HPDE6-E6E7 (cell line): ENCODE measurements around the gene DIP2C.

ENCODE experiments used
- DNase-seq: peaks from one replicate; pipeline ENCODE4 v3.0.0; 2011; ENCODE audit warnings: missing footprints; ENCODE audit errors: extremely low spot score

DIP2C gene

DNA sequence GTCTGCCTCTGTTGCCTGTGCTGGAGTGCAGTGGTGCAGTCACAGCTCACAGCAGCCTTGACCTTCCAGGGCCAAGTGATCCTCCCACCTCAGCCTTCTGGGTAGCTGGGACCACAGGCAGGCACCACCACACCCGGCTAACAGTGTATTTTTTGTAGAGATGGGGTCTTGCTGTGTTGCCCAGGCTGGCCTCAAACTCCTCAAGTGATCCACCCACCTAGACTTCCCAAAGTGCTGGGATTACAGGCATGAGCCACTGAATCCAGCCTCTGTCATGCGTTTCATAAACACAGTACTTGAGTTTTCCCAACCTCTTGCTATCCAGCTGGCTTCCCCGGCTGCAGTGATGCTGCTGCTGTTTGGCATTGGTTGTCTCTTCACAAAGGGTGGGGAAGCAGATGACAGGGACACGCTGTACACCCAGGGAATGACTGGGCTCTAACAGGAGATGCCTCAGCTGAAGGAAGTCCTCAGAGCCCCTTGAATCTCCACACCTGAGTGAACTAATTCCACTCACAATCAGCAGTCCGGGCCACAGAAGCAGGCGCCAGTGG is 191.5 kb downstream of the DIP2C start:
- no peak for DNase-seq

DNA sequence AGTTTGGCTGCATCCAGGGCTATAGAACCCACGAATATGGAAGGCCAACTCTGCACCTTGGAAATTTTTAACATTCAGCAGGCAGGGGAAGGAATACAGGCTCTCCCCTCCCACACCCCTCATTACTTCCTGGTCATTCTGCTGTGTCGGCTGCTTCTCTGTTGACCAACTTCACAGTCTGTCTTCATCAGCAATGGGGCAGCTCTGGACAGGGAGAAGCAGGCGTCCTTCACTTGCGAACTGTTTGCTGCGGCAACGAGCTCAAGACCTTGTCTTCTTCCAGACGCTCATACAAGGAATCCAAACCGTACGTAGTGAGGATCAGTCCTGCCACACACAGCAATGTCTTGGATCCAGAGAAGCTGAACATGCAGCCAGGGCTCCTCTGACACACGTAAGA is 192.2 kb downstream of the DIP2C start:
- DNase-seq = no peak

DNA sequence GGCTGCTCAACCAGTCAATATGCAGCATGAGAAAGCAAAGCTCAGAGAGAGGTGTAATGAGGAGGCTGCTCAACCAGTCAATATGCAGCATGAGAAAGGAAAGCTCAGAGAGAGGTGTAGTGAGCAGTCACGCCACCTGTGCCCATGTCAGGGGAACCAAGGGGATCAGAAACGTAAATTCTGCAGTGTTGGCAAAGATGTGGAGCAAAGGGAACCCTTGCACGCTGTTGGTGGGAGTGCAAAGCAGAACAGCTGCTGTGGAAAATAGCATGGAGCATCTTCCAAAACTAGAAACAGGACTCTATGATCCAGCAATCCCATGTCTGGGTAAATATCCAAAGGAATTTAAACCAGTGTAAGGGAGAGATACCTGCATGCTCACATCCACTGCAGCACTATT is 194.9 kb downstream of the DIP2C start:
- DNase-seq = no peak

DNA sequence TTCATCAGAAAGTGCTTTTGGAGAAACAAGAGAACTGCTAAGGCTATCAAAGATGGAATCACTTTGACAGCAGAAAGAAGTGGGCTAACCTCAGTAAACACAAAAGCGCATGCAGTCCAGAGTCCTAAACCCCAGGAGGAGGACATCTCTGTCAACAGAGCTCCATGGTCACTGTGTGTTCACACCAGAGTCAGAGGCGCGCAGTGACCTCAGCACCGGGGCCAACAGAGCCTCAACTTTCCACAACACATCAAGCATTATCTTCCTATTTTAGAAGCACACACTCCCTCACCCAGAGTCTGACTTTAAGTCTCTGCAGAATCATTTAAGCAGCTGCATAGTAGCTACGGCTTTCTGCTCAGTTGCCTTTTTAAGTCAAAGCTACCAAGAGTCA is 195.3 kb downstream of the DIP2C start:
- no peak for DNase-seq

DNA sequence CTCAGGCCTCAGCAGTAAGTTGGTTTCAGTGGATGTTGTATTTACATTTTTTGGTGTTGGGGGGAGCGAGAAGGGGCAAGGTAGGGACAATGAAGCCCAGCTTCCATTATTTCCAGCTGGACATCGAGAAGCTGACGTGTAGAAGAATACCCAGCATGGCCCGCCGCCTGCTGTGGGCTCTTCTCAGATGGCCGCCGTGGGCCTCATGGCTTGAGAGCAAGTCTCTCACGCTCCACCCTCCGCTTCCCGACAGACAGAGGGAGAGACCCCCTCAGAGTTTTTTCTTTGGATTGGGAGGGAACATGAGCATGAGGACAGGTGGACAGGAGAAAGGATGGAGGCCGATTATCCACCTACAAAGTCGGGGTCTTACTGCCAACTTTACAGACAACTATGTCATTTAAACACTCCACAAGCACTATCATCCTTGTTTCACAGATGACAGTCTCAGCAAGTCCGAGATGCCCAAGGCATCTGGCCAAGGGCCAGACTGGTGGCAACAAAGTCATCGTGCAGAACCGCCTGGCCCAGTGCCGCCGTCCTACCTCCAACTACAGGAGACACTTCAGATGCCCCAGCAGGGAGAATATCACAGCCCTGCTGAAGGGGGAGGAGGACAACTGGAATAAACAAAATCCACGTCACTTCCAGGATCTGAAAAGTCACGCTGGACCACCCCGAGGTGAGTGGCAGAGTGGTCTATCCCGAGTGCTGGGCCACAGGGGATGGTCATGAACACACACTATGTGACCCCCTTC is 195.9 kb downstream of the DIP2C start:
- DNase-seq = no peak

DNA sequence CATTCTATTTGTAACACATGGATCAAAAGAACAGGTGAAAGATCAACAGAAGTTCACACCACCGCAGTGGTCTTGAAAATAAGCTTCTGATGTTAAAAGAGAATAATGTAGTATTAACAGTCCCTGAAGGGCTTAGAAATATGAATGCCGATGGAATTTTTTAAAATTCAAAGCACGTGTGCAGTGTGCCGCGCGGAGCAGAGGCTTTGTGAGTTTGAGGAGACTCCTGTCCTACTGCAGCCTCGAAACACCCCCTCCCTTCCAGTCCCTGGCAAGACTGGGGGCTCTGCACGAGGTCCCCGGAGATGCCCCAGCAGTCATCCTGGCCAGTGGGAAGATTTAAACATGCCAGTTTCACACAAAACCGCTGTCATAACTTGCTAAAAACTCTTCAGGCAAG is 196.6 kb downstream of the DIP2C start:
- no peak for DNase-seq

DNA sequence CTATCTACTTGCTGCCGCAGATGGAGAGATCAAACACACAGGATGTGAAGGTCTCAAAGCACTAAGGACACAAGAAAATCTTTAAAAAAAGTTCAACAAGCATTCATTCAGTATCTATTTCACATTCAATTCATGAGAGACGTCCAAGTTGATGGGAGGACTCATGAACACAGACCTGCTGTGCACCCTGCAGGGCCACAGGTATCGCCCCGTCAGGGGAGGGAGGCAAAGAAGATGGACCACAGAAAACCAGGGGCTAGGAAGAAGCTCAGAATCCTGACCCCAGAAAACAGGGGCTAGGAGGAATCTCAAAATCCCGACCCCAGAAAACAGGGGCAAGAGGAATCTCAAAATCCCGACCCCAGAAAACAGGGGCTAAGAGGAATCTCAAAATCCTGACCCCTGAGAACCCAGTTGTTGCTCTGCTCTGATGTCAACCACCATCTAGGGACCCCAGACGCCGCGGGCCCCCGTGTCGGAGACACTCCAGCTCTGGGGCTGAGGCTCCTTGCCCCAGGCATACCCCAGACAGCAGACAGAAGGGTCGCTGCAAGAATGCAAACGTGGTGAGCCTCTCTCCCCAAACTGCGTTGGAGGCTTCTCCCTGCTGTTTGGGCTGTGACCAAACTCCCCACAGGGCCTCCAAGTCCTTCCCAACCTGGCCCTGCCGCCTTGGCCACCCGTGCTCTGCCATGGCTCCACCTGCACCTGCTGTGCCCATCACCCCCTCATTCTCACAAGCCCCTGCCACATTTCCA is 197.6 kb downstream of the DIP2C start:
- no peak for DNase-seq

DNA sequence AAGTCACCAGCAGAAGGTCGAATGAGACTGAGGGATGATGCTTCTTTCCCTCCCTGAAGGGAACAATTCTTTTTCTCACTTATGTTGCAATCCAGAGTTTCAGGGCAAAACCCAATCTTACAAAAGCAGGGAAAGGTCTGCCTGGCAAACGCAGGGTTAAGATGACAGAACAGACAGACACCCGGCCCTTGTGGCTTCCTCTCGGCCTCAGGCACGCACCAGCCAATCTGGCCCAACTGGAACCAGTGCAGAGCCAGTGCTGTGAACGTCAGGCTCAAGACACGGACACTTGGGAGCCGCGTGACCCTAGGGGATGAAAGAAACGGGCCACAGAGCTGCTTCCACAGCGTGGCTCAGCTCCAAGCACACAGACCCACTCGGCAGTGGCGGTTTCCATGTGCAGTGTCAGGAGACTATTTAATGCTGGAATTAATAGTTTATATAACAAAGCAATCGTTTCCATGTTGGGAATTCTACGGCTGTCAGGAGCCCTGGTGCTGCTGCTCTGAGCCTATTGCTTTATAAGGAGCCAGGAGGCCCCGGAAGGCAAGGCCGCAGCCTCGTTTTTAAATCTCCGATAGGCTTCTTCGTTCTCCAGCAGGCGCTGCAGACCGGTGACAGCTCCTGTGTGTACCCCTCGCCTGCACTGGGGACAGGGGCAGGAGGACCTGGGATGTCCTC is 198.4 kb downstream of the DIP2C start:
- DNase-seq = no peak

DNA sequence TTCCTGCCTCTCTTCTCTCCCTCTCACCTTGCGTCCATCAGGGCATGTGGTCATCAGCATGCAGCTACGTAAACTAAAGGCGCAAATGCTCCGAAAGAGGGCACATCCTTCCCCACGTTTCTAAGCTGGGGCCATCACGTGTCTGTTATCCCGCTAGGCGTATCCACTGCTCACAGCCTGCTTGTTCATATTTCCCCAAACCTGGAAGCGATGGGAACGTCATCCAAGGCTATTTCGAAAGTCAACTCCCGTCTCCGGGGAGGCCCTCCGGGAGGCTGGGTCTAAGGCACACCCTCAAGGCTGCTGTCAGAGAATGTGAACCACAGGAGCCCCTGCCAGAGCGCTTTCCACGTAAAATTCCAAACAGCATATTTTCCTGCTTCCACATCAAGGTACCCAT is 199.2 kb downstream of the DIP2C start:
- no peak for DNase-seq

DNA sequence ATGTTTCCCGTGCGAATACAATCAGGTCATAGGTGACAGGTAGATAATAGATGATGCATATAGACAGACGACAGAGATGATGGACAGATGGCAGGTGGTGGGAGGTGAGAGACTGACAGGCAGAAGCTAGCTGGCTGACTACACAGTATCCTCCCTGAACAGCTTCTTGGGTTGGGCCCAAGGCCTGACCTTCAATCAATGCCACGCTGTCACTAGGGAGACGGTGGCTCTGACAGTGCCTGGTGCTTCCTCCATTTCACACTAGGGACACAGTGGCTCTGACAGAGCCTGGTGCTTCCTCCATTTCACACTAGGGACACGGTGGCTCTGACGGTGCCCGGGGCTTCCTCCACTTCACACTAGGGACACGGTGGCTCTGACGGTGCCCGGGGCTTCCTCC is 200.1 kb downstream of the DIP2C start:
- DNase-seq = no peak

DNA sequence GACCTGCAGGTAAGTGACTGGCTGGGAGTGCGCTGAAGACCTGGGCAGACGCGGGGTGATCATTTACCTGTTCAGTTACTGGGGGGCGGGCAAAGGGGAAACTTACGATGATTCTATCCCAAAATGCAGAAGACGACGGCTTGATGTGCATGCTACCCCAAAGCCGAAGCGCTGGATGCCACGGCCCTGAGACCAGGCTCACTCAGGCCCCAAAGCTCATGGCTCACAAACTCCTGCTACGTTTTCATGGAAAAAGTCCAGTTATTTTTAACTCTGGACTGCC is 200.6 kb downstream of the DIP2C start:
- no peak for DNase-seq

DNA sequence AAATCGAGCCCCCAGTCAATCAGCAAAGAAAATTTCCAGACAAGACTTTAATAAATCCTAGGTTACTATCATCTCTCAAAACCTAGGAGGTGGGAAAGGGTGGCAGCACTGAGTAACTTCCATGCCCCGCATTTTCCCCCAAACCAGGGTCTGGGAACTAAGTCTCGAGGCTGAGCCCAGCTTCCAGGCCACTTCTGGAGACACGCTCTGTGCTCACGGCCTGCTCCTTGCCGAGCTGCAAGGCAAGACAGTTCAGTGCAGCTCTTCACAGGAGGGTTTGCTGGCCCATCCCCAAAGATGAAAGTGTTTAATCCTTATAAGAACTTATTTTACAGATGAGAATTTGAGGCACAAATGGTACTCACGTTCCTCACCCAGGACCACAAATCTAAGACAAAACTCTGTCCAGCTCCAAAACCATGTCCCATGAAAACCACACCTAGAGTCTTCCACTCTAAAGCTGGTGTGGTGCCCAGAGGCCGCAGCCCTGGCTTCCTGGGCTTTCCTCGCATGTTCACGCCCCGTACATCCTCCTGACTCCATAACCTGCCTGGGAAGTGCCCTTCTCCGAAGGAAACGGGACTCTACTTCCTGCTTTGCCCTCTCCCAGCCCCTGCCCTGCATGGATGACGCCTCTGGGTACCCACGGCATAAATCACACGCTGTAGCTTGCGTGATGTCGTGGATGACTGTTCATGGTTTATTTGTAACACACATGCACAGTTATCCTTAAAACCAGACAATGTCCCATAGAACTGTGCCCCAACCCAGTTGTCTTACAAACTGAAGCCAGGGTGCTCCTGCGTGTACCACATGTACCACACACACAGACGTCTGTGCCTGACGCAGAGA is 201.2 kb downstream of the DIP2C start:
- DNase-seq = no peak

DNA sequence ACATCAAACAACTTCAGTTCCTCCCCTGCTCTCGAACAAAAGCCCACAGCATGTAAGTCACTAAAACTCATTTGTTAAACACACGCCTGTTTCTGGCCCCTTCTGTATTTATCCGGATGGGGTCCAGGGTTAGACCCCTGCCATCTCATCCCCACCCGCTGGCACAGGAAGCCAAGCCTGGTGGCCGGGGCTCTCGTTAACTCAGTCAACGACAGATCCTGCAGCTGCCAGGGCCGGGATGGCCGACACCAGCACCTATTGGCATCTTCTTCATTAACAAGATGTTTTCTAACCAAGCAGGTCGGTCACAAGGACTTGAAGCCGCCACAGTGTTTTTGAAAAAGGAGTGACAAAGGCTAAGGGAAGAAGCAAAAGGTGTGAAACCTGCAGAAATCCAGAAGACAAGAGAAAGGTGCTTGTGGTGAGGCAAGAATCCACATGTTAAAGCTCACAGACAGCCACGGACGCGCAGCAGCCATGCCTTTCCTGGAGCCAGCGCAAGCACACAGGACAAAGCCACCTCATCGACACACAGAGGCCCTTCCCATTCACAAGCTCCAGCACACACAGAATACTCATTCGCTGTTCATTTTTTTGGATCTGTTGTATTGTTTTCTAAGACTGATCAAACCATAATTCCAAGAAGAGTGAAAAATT is 202.7 kb downstream of the DIP2C start:
- no peak for DNase-seq

DNA sequence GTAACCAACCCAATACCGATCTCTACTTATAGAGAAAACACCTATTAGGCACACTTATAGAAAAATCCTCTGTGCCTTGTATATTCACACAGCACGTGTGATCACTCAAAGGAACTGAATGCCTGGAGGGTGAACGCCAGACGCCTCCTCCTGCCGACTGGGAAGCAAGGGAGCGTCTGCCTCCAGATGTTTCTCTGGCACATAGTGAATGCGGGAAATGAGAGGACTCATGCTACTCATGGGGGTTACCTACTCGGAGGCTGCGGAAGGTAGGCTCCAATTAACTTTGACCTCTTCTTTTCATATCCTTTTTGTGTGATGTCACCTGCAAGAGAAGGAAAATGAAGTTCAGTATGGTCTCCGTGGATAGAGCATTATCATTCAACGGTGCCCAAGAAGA is 203.3 kb downstream of the DIP2C start:
- no peak for DNase-seq

DNA sequence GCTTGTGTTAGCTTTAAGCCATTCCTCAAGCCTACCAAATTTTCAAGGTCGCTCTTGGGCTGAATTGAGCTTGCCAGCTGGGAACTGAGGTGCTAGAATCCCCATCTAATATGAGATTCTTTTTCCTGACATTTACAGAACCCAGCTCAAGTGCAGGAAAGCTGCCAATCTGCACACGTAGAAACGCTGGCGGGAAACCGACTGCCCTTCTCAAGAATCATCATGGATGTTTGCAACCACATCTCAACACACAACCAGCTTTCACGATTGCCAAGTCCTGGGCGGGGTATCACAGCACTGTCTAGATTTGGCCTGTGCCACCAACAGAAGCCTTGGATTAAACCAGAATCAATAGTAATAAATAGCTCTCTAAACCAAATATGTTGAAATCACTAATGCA is 203.7 kb downstream of the DIP2C start:
- no peak for DNase-seq

DNA sequence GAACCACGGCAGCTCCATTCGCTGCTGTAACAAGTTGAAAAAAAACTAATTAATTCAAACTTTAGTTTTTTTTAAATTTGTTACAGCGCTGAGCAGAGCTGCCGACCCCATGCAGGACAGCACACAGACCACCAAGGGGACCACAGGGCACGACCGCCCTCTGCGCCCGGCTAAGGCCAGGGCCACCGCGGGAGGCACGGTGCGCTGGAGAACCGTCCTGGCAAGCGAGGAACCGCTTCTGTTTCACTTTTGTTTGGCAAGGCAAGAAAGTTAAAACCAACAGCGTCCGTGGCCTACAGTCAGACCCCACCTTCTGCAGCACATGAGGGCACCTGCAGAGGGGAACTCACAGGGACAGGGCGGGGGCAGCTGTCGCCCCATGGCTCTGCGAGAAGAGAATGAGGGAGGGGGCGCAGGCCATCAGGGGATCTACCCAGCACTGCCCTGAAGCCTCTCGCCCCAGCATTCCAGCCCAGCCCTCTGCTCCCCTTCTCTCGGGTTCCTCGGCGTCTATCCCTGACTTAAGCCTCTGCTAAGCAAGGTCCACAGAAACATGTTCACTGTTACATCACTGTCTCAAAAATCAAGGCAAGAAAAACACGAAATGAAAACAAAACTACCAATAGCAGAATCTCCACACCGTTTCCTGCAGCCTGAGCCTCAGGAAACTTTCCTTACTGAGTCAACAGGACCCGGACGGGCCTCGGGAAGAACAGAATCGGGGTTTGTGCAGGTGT is 204.4 kb downstream of the DIP2C start:
- DNase-seq = no peak

DNA sequence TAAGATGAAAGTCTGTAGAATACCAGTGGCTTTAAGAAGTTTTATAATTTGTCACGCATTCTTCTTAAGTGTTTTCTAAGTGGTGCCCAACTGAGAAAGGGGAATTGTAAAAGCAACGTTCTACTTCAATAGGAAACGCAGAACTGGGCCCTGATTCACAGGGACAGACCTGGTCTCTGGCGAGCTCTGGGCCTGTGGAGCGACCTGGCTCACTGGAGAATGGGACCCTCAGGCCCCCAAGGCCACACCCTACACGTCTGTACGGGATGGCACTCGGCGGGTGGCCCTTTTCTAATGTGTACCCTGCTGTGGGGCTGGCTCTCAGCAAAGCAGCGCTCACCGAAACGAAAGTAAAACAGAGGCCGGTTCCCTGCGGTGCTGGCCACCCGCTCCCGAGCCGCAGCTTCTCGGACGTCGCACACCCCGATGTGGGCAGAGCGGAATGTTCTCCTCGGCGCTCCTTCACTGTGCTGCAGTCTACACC is 205.0 kb downstream of the DIP2C start:
- no peak for DNase-seq

DNA sequence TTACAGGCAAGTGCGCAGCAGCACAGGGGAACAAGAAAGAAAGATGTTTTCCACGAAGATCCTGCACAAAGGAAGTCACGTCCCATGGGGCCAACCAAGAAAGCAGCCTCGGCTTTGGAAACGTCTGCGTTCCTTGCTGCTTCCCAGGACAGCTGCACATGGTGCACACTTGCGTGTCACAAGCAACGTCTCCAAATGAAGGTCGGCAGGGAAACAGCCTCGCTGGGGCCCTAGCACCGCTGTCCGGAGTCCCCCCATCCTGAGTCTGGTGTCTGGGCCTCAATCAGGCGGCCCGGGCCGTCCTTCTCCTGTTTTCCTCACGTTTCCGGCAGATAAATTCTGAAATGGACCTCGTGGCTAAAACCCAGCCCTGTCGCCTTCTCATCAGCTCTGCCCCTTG is 206.2 kb downstream of the DIP2C start:
- DNase-seq = no peak

DNA sequence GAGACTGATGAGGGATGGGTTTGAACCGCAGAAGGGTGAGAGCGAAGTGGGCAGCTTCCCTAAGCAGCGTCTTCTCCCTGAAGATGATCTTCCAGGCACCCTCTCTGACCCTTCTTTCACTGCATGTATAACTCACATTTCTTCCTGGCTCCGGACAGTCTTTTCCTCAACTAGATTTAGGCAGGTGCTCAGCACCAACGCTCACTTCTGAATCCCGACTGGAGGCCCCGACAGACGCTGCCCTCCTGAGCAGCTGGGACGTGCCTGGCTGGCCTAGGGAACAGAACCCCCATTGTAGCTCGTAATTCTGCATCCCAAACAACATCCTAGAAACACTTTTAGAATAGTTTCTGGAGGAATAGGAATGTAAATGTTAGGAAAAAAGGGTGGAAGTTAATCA is 206.6 kb downstream of the DIP2C start:
- DNase-seq = no peak

DNA sequence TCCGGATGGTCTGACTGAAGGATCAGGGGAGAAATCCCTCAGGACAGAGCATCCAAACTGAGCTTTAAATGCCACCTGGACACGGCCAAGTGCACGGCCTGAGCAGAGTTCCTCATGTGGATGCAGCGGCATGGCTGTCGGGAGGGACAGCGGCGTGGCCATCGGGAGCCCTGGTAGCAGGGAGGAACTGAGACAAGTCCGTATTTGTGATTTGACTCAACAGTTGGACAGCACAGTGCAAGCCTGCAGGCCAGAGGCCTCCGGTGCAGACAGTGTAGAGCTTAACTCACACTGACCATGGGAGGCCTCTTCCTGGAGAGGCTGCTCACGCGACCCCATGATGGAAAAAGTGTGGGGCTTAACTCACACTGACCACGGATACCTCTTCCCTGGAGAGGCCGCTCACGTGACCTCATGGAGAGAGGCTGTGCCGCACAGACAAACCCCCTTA is 207.4 kb downstream of the DIP2C start:
- DNase-seq = no peak
